GM18870 (cell line): ENCODE measurements around the gene ELMO1.

ENCODE experiments used
- ATAC-seq: cut with Tn5 transposase; IDR thresholded peaks from one replicate; pipeline ENCODE4 v1.9.1; 2021; ENCODE audit warnings: moderate library complexity; ENCODE audit not compliant: unreplicated experiment

Gene ELMO1

DNA sequence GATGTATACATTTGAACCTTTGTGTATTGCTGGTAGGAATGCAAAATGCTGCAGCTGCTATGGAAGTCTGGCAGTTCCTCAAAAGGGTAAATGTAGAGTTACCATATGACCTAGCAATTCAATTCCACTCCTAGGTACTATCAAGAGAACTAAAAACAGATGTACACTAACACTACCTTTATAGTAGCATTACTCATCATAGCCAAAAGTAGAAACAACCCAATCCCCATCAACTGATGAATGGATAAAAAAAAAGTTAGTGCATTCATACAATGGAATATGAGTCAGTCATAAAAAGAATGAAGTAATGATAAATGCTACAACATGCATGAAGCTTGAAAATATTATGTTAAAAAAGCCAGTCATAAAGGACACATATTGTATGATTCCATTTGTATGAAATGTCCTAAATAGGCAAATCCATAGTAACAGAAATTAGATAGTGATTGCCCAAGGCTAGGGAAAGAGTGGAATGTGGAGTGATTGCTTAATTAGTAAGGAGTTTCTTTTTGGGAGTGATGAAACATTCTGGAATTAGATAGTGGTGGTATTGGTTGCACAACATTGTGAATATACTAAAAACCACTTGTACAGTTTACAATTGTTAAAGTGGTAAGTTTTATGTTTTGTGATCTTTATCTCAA lies 628.0 kb downstream of the ELMO1 start:
- ATAC-seq = no peak

DNA sequence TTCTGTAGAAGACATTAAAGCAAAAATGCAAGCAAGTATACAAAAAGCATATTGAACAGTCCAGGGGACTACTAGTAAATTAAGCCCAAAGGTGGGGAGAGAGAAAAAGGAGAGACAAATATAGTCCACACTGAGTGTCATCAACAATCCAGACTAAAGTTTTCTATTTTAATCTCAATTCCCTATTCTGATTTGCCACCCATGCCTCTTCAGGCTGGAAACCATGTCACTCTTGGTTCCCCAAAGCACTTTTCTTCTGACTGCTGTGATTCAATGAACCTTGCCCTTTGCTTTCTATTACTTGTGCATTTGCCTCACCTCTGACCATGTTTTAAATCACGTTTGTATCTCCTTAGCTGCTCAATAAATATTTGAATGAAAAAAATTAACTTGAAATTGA lies 629.0 kb downstream of the ELMO1 start:
- ATAC-seq = no peak

DNA sequence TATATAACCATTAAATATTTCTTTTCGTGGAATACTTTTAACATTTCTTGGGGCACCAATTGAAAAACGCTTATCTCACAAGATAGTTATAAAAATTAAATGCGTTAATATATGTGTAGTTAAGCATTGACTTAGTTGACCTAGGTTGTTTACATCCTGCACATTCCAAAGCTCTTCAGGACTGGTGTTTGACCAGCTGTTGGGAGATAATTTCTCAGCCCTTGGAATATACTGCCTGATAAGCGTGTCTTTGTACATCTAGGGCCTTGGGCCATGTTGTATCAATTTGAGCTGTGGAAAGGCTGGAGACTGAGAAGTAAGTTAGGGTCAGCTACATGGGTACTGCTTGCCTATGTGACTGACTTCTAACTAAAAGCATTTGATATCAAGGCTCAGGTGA lies 634.4 kb downstream of the ELMO1 start:
- no peak for ATAC-seq

DNA sequence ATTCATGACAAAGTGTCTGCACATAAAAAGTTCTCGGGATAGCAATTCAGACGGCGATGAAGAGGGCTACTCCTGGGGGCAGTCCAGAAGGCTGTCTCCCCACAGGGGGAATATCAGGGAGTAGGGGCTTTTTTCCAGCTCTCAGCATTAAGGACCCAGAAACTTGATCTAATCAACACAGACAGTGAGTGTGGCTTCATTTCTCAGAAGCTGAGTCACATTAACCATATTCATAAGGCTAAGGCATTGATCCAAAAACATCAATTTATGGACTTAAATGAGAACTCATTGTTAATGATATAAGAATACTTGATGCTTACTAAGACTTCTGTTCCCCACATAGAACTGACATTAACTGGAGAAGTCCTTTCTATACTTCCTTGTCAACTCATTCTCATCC lies 636.9 kb downstream of the ELMO1 start:
- no peak for ATAC-seq

DNA sequence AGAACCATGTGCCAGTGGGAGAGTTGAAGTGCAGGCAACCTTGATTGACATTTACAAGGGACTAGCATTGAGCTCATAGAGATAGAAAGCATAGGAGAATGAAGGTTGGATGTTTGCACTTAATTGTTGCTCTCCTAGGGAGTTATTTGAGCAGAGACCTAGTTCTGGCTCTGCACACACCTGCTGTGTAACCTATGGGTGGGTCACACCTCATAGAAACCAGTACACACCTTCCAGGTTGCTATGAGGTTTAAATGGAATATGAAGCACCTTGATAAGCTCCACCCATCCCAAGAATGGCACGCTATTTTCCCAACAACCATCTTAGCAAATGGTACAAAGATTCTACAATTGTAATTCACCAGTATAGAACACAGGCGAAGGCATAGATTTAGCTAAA lies 638.2 kb downstream of the ELMO1 start:
- ATAC-seq = no peak

DNA sequence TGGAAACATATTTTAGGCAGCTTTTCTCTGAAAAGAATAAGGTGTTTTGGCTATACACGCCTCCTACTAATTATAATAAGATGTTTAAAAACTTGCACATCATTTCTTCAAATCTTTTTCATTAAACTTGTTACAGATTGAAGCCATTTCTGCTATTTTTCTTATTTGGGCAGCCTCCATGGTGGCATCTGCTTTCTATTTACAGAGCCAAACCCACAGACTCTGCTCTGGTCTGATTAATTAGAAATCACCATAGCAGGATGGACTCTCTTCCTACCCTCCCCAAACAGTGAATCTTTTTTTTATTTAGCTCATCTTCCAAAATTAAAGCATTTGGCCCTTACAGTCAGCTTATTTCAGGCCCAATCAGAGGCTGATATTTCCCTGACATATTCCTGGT lies 638.6 kb downstream of the ELMO1 start:
- no peak for ATAC-seq

DNA sequence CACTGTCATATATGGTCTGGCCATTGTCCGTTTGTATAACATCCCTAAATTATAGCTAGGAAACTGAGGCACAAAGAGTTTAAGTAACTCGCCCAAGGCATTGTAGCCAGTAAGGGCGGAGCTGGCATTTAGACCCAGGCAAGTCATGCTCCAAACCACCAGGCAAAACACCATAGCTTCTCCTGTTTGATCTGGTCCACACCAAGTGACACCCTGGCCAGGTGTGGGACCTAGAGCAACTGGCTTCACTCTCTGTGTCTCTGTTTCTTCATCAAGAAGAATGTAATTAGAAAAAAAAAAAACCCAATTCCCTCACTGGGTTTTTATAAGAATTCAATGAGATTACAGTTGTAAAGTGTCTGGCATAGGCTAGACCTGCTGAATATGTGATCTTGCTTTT lies 639.2 kb downstream of the ELMO1 start:
- ATAC-seq = no peak

DNA sequence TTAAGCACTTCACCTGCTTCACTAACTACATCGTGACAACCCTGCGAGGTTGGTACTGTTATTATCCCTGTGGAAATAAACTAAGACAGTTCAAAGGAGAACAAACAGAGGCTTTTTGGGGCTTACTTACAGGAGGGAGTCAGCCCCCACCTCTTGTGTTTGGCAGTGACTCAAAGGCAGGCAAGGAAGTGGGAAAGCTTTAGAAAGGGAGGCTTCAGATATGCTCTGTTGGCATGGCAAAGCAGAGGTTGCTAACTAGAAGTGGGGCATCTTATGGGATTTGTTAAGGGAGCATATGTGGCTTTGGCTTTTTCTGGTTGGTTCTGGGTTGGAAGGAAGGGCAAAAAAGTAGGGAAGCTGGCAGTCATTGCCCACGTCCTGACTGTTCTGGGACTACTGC lies 639.6 kb downstream of the ELMO1 start:
- ATAC-seq = no peak

DNA sequence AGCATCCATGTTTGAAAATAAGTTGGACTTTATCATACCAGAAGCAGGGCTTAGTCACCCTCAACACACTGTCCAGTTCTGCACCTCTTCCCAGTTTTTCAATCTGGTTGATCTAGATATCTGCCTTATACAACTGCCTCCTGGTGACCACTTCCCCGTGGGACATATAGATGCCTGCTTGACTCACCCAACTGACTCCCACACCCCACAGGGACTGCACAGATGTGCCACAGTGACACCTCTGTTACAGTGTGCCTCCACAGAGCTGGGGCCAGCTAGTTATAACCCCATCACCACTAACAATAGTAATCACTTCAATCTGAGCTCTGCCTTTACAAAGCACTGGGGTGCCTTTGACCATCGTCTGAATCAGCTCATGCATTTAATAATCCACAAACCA lies 641.8 kb downstream of the ELMO1 start:
- no peak for ATAC-seq
